Smooth muscle cell (in vitro differentiated cells): ENCODE data around the gene SELP. TPM values are rescaled to one million over a fixed set of nuclear protein-coding genes. Genes with fewer than 3 reads are reported as not detected.

ENCODE experiments used
- DNase-seq: peaks from one replicate; lab custom pipeline; 2025; ENCODE audit not compliant: unreplicated experiment; lab: John Stamatoyannopoulos, UW
- H2AFZ ChIP-seq: fragments of 200-600 bp; sonication (generic); 2 replicates; pipeline ENCODE4 v1.6.0; 2016; ENCODE audit warnings: antibody characterized with exemption, low read depth, mild to moderate bottlenecking
- H3F3A ChIP-seq: fragments of 200-600 bp; sonication (generic); 2 replicates; pipeline ENCODE4 v1.6.0; 2017; ENCODE audit warnings: antibody characterized with exemption, low read depth
- H3K27ac ChIP-seq: fragments of 200-600 bp; sonication (generic); 2 replicates; pipeline ENCODE4 v1.5.1; 2016; ENCODE audit warnings: low read depth, mild to moderate bottlenecking
- H3K27me3 ChIP-seq: fragments of 200-600 bp; sonication (generic); 2 replicates; pipeline ENCODE4 v1.6.1; 2016; ENCODE audit warnings: low read depth, mild to moderate bottlenecking
- H3K36me3 ChIP-seq: fragments of 200-600 bp; sonication (generic); 2 replicates; pipeline ENCODE4 v1.5.1; 2016; ENCODE audit warnings: low read depth
- H3K4me1 ChIP-seq: fragments of 200-600 bp; sonication (generic); 2 replicates; pipeline ENCODE4 v1.5.1; 2016; ENCODE audit warnings: low read depth
- H3K4me2 ChIP-seq: fragments of 200-600 bp; sonication (generic); 2 replicates; pipeline ENCODE4 v1.6.0; 2016; ENCODE audit warnings: mild to moderate bottlenecking
- H3K4me3 ChIP-seq: fragments of 200-600 bp; sonication (generic); 2 replicates; pipeline ENCODE4 v1.5.1; 2016; ENCODE audit warnings: mild to moderate bottlenecking
- H3K79me2 ChIP-seq: fragments of 200-600 bp; sonication (generic); 2 replicates; pipeline ENCODE4 v1.6.0; 2016; ENCODE audit warnings: low read depth, mild to moderate bottlenecking
- H3K9ac ChIP-seq: fragments of 200-600 bp; sonication (generic); 2 replicates; pipeline ENCODE4 v1.6.0; 2016; ENCODE audit warnings: low read depth
- H3K9me3 ChIP-seq: fragments of 200-600 bp; sonication (generic); replicated peaks from 2 replicates; pipeline ENCODE4 v1.5.1; 2016; ENCODE audit warnings: low read depth
- H4K20me1 ChIP-seq: fragments of 200-600 bp; sonication (generic); 2 replicates; pipeline ENCODE4 v1.6.0; 2016; ENCODE audit warnings: low read depth
- CTCF ChIP-seq: fragments of 200-600 bp; sonication (generic); IDR thresholded peaks from 2 replicates; pipeline ENCODE4 v1.5.1; 2017; ENCODE audit warnings: borderline replicate concordance, mild to moderate bottlenecking, antibody characterized with exemption; ENCODE audit not compliant: insufficient read depth, poor library complexity, severe bottlenecking
- WGBS: methylation state at CpG from one replicate; pipeline ENCODE4 v1.1.7; 2016; ENCODE audit warnings: low lambda C conversion rate; 5-methylcytosine and 5-hydroxymethylcytosine counted together
- polyA plus RNA-seq: library from polyadenylated mRNA; unstranded; fragments of >200 nt; fragmentation: Nextera tagmentation; extraction: Ambion mirVana; gene quantifications from 2 replicates; pipeline ENCODE4 v1.2.1, GENCODE V29; 2016
- total RNA-seq: library from RNA; depleted of rRNA; stranded (reverse); fragments of >200 nt; gene quantifications from 2 replicates; pipeline ENCODE4 v1.2.3, GENCODE V29; 2014

Gene SELP
- total and polyA plus RNA-seq, 2 experiments from 2014 or later: not detected

- Histone ChIP-seq H3K9me3 (no peaks in the 10 kb centered on the region), H3K36me3 (no peaks in the 10 kb centered on the region), H3F3A (no peaks in the 10 kb centered on the region), H4K20me1 (no peaks in the 10 kb centered on the region), H3K4me3 (no peak overlapping the region), H3K9ac (no peak overlapping the region), H3K79me2 (no peaks in the 10 kb centered on the region), H3K4me2 (no peak overlapping the region), H2AFZ (no peak overlapping the region), H3K4me1 (no peaks in the 10 kb centered on the region), H3K27ac (no peak overlapping the region), H3K27me3 (no peaks in the 10 kb centered on the region)
- 47% methylated on average over 3 of the region's 3 CpGs for WGBS
- DNase-seq: no peak
- TF ChIP-seq CTCF: peak; percentile 47
Observed at GRCh38 chr1:169601096-169601881, 28.6 kb downstream of the SELP start.

DNA sequence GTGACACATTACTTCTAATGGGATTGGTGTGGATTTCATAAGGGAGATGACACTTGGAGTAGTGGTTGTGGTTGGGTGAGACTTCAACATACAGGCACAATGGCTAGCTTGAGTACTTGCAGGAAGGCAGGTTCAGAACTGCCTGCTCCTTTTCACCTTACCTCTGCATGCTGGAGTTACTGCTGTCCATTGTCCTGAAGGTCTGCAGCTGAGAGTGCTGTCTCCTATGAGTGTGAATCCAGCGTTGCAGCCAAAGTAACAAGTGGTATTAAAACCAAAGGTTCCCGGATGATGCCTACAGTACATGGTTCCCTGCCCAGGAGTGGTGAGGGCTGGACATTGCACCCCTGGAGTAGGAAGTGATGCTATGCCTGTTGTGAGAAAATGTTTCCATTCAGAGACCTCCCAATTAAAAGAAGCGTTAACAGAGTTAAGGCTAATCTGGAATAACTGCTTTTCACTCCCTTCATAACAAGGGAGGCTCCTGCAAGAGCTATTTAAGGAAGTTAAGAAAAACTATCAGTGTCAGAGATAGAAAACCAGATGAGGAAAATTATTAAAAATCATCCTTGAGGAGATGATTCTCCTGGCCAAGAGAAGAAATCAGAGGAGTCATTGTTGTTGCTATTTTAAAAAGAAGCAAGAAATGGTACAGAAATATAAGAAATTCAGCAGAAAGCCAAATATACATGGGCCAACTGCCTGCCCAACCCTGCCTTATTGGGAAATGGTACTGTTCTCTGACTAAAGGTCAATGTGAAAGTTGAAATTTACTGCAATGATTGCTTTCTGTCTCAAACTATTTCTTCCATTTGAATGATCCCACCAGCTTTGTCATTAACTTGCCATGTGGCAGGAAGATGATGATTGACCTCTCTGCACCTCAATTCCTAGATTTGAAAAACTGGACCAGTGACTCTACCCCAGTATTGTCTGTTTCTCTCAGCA, 33.9 kb downstream of the SELP start:
- Histone ChIP-seq H3K4me2 (no peak overlapping the region), H3K4me3 (no peak overlapping the region), H3K9me3 (no peaks in the 10 kb centered on the region), H3K36me3 (no peaks in the 10 kb centered on the region), H4K20me1 (no peaks in the 10 kb centered on the region), H3F3A (no peaks in the 10 kb centered on the region), H3K9ac (no peak overlapping the region), H3K27ac (no peak overlapping the region), H2AFZ (no peak overlapping the region), H3K4me1 (no peaks in the 10 kb centered on the region), H3K27me3 (peaks cover 34% of the 10 kb centered on the region), H3K79me2 (no peaks in the 10 kb centered on the region)
- DNase-seq: no peak
- TF ChIP-seq CTCF: no peak
- WGBS: 53% methylated on average over 3 of the region's 3 CpGs

DNA sequence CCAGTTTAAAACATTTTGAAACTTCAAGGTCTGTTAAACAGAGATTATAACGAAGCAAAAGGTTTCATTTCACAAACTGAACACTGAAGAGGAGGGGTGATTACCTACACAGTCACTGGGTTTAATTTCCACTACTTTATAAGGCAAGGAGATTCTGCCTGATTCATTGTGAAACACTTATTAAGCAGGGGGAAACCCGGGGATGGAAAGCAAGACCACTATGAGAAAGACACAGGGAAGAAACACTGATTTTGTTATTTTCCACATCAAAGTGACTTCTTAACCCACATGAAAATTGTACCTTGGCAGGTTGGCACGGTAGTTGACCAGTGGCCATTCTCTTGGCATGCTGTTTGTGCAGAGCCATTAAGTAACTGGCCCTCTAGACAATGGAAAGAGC, 35.5 kb downstream of the SELP start:
- WGBS: 64% methylated on average over 3 of the region's 3 CpGs

More for the DNA sequence above, 35.5 kb downstream of the SELP start:
- no peak overlapping the region for H3K27ac ChIP-seq
- no peaks in the 10 kb centered on the region for H3K4me1 ChIP-seq
- H3F3A ChIP-seq: no peaks in the 10 kb centered on the region
- no peak for TF ChIP-seq CTCF
- H4K20me1 ChIP-seq: no peaks in the 10 kb centered on the region
- H3K36me3 ChIP-seq: no peaks in the 10 kb centered on the region
- peaks cover 34% of the 10 kb centered on the region for H3K27me3 ChIP-seq
- H3K9me3 ChIP-seq: no peaks in the 10 kb centered on the region
- H3K4me3 ChIP-seq: no peak overlapping the region
- no peak for DNase-seq
- no peak overlapping the region for H2AFZ ChIP-seq
- no peak overlapping the region for H3K9ac ChIP-seq
- H3K4me2 ChIP-seq: no peak overlapping the region
- no peaks in the 10 kb centered on the region for H3K79me2 ChIP-seq
